BJ (cell line): ENCODE data around the gene SKI. TPM values are rescaled to one million over a fixed set of nuclear protein-coding genes. Genes with fewer than 3 reads are reported as not detected.
"Not testable (repeated sequence)": the region's sequence is repeated elsewhere in the genome, so short reads cannot be mapped to it uniquely, and the experiment has no call there.

Source experiments
- CTCF ChIA-PET: fragments of 350-600 bp; formaldehyde crosslinking; extraction: SDS; loops from one replicate; lab custom pipeline; 2021; ENCODE audit warnings: antibody characterized with exemption, inconsistent platforms; lab: Yijun Ruan, JAX
- POLR2A ChIA-PET: fragments of 300-600 bp; sonication (Branson Sonifier 250); formaldehyde crosslinking; extraction: SDS; loops from one replicate; lab custom pipeline; 2021; ENCODE audit warnings: antibody characterized with exemption; lab: Charles Lee
- DNase-seq: peaks from one replicate; pipeline ENCODE4 v3.0.0-alpha.2; 2011; ENCODE audit warnings: low read depth
- H3K27me3 ChIP-seq: 2 replicates; pipeline ENCODE4 v1.6.0; 2011; ENCODE audit warnings: low read length; ENCODE audit not compliant: control insufficient read depth, insufficient read depth
- H3K36me3 ChIP-seq: 2 replicates; pipeline ENCODE4 v1.5.1; 2011; ENCODE audit warnings: low read length; ENCODE audit not compliant: control insufficient read depth, insufficient read depth
- H3K4me3 ChIP-seq: 2 replicates; pipeline ENCODE4 v1.5.1; 2011; ENCODE audit warnings: low read depth, mild to moderate bottlenecking, control low read depth, low read length
- polyA plus RNA-seq: library from polyadenylated mRNA; depleted of rRNA; stranded (reverse); fragments of >200 nt; gene quantifications from 2 replicates; pipeline ENCODE4 v1.2.3, GENCODE V29; 2011
- TF ChIP-seq, protein P1 (sequence below): IDR thresholded peaks from 2 replicates; pipeline ENCODE4 v1.5.1; 2011; ENCODE audit warnings: low read depth, mild to moderate bottlenecking, control low read depth, inconsistent platforms, low read length, moderate library complexity; ENCODE audit not compliant: insufficient read depth

Gene SKI
- polyA plus RNA-seq, 1 experiment, result 5.1 TPM

DNA sequence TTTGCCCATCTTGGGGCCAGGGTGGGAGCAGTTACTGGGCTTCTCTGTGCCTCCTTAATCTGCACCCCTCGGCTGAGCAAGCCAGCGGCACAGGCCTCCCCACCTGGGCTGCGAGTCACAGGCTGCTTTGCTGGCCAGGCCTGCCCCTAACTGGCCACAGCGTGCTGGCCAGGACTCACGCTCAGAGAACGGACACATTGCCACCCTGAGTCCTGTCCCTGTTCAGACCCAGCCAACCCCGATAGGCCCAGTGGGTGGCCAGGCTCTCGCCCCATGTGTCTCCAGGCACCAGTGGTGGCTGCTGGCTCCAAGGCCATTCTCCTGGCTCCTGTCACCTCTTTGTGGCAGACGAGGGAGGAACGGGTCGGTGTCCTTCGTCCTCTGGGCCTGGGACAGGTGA lies 101.9 kb downstream of the SKI start:
- ChIA-PET CTCF (interaction anchor here (0.9 to 3.5 kb wide), 3 partner anchors 11 to 22 kb away, joined by 3 to 14 read pairs (median 4); no protein-coding TSS in a partner anchor), POLR2A (no interaction called here)
- Histone ChIP-seq H3K27me3 (no peaks in the 10 kb centered on the region), H3K4me3 (no peak overlapping the region), H3K36me3 (no peaks in the 10 kb centered on the region)
- TF ChIP-seq, protein P1, sequence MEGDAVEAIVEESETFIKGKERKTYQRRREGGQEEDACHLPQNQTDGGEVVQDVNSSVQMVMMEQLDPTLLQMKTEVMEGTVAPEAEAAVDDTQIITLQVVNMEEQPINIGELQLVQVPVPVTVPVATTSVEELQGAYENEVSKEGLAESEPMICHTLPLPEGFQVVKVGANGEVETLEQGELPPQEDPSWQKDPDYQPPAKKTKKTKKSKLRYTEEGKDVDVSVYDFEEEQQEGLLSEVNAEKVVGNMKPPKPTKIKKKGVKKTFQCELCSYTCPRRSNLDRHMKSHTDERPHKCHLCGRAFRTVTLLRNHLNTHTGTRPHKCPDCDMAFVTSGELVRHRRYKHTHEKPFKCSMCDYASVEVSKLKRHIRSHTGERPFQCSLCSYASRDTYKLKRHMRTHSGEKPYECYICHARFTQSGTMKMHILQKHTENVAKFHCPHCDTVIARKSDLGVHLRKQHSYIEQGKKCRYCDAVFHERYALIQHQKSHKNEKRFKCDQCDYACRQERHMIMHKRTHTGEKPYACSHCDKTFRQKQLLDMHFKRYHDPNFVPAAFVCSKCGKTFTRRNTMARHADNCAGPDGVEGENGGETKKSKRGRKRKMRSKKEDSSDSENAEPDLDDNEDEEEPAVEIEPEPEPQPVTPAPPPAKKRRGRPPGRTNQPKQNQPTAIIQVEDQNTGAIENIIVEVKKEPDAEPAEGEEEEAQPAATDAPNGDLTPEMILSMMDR, result no peak
- no peak for DNase-seq

DNA sequence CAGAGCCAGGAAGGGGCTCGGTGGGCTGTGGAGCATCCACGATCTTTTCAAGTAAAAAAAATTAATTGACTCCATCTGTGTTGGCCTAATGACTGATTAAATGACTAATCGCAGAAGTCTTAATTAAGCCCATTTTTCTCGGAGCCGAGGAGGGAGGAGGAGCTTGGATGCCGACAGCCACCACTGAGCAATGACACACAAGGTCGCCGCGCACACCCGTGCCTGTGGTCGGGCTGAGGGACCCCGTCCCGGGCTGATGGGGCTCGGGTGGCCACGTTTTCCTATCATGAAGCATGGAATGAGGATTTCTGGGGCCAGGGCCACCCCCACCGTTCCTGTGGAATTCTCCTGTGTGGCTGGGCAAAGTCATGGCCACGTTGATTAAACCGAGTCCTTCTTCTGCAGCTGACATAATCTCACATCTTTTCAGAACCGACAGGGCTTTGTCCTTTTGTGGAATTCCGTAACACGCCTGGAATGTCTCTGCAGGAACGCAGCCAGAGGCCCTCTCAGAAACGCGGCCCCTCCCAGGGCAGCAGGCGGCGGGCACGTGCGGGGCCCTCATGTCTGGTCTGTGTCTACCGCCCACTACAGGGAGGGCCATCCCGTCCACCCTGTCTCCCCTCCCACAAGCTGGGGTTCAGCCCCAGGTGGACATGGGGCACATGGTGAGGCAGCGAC lies 102.5 kb downstream of the SKI start:
- TF ChIP-seq, protein P1, result peak; percentile 35
- POLR2A ChIA-PET, result no interaction called here
- CTCF ChIA-PET, result interaction anchor here (0.8 to 3.5 kb wide), 5 partner anchors 11 to 103 kb away, joined by 3 to 14 read pairs (median 4); partner anchors contain the start of gene SKI

DNA sequence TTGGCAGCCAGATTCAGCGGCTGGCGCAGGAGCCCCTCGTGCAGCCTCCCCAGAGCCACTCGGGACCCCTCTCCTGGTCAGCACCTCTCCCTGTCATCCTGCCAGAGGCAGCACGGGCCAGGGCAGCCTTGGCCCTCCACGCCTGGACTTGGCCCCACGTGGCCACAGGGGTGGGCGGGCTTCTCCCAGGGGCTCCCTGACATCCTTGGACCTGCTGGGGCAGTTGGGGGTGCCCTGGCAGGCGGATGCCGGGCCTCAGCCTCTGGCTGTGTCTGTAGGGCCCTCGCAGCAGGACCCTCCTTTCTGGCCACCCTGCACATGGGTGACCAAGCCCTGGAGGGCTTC lies 103.1 kb downstream of the SKI start:
- Histone ChIP-seq H3K27me3 (no peaks in the 10 kb centered on the region), H3K4me3 (no peak overlapping the region), H3K36me3 (no peaks in the 10 kb centered on the region)
- no peak for DNase-seq
- TF ChIP-seq, protein P1, result no peak
- ChIA-PET POLR2A (no interaction called here), CTCF (interaction anchor here (0.8 to 3.5 kb wide), 5 partner anchors 12 to 103 kb away, joined by 3 to 14 read pairs (median 4); partner anchors contain the start of gene SKI)

More for the DNA sequence above, 102.5 kb downstream of the SKI start:
- peak; percentile 74 for DNase-seq
- H3K36me3 ChIP-seq, result no peaks in the 10 kb centered on the region
- no peaks in the 10 kb centered on the region for H3K27me3 ChIP-seq
- no peak overlapping the region for H3K4me3 ChIP-seq

DNA sequence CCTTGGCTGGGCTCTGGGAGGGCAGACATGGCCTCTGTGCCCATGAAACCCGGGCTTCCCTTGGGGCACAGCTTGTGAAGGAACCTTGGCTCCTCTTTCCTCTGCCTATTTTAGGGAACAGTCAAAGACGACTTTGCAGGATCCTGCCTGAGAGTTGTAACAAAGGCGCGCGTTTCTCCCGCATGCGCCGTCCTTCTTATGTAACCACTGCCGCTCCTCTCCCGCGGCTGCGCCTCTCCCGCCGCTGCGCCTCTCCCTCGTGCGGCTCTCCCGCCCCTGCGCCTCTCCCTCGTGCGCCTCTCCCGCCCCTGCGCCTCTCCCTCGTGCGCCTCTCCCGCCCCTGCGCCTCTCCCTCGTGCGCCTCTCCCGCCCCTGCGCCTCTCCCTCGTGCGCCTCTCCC lies 103.5 kb downstream of the SKI start:
- POLR2A ChIA-PET, H3K4me3 ChIP-seq, H3K36me3 ChIP-seq, H3K27me3 ChIP-seq, DNase-seq: not testable (repeated sequence)
- CTCF ChIA-PET, result interaction anchor here (0.8 to 3.5 kb wide), 2 partner anchors 15 to 104 kb away, joined by 5 to 14 read pairs; partner anchors contain the start of gene SKI

DNA sequence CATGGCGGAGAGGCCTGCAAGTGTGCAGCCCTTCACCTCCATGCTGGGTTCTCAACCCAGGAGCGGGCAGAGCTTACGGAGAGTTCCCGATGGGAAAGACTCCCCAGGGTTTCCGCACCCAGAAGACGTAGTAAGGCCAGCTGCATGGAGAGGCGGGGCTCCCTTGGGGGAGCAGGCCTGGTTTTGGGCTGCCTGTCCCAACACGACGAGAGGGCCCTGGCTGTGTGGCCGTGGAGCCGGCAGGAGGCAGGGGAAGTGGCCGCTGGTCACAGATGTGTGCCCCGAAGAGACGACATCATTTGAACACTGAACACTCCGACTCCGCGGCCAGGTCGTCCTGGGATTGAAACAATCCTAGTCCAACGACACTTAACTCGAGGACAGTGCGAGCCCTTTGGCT lies 106.2 kb downstream of the SKI start:
- ChIA-PET CTCF (no interaction called here), POLR2A (no interaction called here)
- TF ChIP-seq, protein P1, result no peak
- no peak overlapping the region for H3K4me3 ChIP-seq
- no peaks in the 10 kb centered on the region for H3K27me3 ChIP-seq
- DNase-seq, result no peak
- H3K36me3 ChIP-seq, result no peaks in the 10 kb centered on the region
